Eye (tissue), 1 donor: Measurements from ENCODE around the gene SLAMF9.
"Not testable (repeated sequence)": the region's sequence is repeated elsewhere in the genome, so short reads cannot be mapped to it uniquely, and the experiment has no call there.

Experiments
- DNase-seq: peaks from one replicate; pipeline ENCODE4 v3.0.0-alpha.2; 2015

The SLAMF9 gene

GRCh38 chr1:159920202-159920601 lies 33.8 kb downstream of the SLAMF9 start:
- no peak for DNase-seq

- no peak for DNase-seq
These were observed 34.7 kb downstream of the SLAMF9 start for GRCh38 chr1:159919236-159919865.

- DNase-seq: no peak
These were observed 35.5 kb downstream of the SLAMF9 start for GRCh38 chr1:159918352-159919200.

- DNase-seq: no peak
These were observed 36.3 kb downstream of the SLAMF9 start for GRCh38 chr1:159917533-159918351.

DNA sequence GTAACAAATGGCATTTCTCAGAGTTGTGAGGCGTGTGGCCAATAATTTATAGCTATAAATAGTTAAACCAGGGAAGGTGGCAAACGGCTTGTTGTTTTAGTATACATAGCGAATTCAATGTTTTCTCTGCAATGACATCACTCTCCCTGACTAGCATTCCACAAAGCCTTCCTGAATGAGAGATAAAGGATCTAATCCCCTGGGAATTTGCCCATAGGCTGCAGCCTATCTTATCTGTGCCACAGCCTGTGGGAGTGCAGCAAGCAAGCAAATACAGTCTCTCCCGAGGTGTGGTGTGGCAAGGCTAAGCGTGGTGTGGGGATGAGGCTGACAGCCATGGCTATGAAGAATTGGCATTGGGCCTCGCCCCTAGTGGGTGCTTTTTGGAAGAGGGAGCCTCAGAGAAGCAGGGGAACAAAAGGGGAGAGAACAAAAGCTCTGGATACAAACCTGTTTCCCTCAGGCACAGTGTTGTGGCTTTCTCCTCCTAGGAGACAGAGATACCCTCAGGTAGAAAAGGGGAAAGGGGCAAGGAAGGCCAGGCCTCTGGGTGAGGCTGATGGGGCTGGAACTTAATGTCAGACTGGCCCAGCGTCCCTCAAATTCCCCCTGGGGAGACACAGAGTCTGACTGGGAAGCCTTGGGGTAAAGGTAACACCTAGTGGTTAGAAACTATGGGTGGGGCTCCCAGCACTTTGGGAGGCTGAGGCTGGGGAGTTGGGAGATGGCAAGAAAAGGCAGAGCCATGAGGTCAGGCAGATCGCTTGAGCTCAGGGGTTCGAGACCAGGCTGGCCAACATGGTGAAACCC lies 37.6 kb downstream of the SLAMF9 start:
- peak; percentile 74 for DNase-seq

DNA sequence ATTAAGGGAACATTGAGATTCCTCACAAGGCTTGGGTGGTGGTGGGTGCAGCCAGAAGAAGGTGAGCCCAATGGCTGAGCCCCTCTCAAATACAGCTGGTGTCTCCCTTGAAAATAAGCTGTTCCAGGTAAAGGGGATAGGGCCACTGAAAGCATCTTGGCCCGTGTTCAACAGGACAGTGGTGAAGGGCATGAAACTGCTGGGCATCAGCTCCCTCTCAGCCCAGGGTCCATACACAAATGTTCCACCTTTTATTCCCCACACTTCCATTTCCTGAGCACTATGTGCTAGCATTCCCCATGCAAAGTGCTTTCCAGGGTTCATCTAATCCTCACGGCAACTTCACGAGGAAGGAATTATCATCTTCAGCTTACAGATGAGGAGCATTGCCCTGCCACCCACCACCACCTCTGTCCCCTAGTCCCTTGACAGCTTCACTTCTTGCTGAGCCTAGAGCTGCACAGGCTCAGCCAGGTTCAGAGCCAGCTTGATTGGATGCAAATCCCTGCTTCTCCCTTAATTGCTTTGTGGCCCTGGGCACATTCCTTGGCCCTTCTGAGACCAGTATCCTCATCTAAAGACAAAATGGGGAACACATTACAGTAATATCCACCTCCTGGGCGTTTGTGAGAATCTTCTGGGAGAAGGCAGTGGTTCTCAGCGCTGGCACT lies 38.3 kb downstream of the SLAMF9 start:
- no peak for DNase-seq

GRCh38 chr1:159914252-159915018 lies 39.6 kb downstream of the SLAMF9 start:
- no peak for DNase-seq

- DNase-seq: no peak
These were observed 40.4 kb downstream of the SLAMF9 start for GRCh38 chr1:159913451-159914192.

GRCh38 chr1:159911326-159912070 lies 42.5 kb downstream of the SLAMF9 start:
- no peak for DNase-seq

DNA sequence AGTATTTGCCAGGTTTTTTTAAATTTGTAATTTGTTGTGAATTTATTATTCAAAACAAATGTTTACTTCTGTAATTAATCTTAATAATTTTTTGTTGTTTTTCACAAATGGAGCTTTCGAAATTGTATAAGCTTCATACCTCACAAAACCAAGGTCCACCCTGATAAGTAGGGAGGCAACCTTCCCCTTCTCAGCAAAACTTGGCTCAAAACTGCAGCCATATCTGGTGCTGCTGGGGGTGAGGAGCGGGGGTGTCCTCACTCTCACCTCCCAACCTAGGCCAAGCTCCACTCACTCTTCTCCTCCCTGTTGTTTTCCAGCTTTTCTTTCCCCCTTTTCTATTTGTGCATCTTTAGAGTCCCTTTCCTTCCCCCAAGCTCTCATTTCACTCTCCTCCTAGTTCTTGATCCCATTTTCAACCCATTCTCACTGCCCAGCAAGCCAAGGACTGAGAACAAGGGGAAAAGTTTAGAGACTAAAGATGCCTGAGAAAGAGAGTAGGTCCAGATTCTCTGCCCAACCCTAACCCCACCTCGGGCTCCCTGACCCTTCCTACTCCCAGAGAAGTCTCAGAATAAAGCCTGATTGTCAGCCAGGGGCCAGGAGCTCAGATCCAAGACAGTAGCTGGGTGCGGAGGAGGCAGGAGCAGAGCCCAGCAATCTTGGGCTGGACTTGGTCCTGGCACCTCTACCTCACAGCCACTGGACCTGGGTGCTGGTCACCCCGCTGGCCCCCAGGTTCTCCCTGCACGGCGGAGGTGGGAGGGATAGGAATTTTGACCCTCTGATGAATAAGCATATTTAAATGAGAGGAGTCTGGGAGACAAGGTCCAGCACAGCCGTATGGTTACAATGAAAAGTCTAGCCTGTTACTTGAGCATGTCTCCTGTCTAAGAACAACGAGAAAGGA lies 45.8 kb downstream of the SLAMF9 start:
- no peak for DNase-seq

DNA sequence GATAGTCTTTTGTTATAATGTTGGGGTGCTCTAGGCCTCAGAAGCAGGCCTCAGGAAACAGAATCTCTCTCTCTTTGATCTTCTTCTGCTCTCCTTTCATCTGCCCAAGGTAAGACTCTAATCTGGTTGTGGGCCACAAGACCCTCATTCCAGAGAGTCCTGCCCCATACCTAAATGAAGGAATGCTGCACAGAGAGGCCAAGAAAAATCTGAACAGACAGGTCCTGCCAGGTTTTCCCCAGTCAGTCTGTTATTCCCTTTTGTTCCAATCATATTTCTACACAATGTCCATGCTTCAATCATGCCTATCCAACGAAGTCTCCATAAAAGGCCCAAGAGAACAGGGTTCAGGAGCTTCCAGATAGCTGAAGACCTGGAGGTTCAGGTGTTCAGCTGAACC lies 47.1 kb downstream of the SLAMF9 start:
- DNase-seq: no peak

GRCh38 chr1:159904036-159904435 lies 50.0 kb downstream of the SLAMF9 start:
- not testable (repeated sequence) for DNase-seq

- DNase-seq: no peak
These were observed 51.5 kb downstream of the SLAMF9 start for GRCh38 chr1:159902541-159902940.
